Body of pancreas (tissue), 4 donors: Measurements from ENCODE around the gene SAMHD1. TPM values are rescaled to one million over a fixed set of nuclear protein-coding genes. Genes with fewer than 3 reads are reported as not detected.

Source experiments
- ATAC-seq: fragments of 150-250 bp; one replicate; pipeline ENCODE4 v1.9.1; 2016
- DNase-seq, 4 donors: peaks; one replicate each; pipeline ENCODE4 v3.0.0-alpha.2; 2019
- H3K27ac ChIP-seq, 4 donors: fragments of 200-600 bp; sonication (generic); 1 replicate in 3 of 4; 2 replicates in 1 of 4; pipeline versions ENCODE4 v1.5.1 to v1.6.1; 2016 to 2019; ENCODE audit warnings: mild to moderate bottlenecking in 1 of 4, mixed read lengths in 1 of 4, moderate library complexity in 1 of 4
- H3K27me3 ChIP-seq, 2 donors: fragments of 200-600 bp; sonication (generic); one replicate each; pipeline ENCODE4 v1.6.0; 2016; ENCODE audit warnings: mild to moderate bottlenecking in 1 of 2
- H3K36me3 ChIP-seq, 2 donors: fragments of 200-600 bp; sonication (generic); replicated peaks in 1 of 2; 2 replicates each; pipeline ENCODE4 v1.5.1; 2016; ENCODE audit warnings: low read depth in 2 of 2; ENCODE audit not compliant: insufficient read depth in 1 of 2
- H3K4me1 ChIP-seq: fragments of 200-600 bp; sonication (generic); one replicate; pipeline ENCODE4 v1.6.0; 2016
- H3K4me3 ChIP-seq, 2 donors: fragments of 200-600 bp; sonication (generic); 1 replicate in 1 of 2; 2 replicates in 1 of 2; pipeline ENCODE4 v1.5.1; 2016 to 2019
- H3K9me3 ChIP-seq, 3 donors: fragments of 200-600 bp; sonication (generic); 1 replicate in 2 of 3; 2 replicates in 1 of 3; pipeline ENCODE4 v1.5.1; 2016
- POLR2A ChIP-seq, 3 donors: fragments of 450-650 bp; IDR thresholded peaks; one replicate each; pipeline ENCODE4 v1.6.1; 2016; ENCODE audit warnings: antibody characterized with exemption in 3 of 3, mild to moderate bottlenecking in 2 of 3
- WGBS, 2 donors: methylation state at CpG; one replicate each; pipeline ENCODE4 v1.1.5; 2017; 5-methylcytosine and 5-hydroxymethylcytosine counted together
- intact Hi-C: fragments of 100-400 bp; cut with DNase I; formaldehyde crosslinking; loops from one replicate; pipeline ENCODE4 v1.15.1; 2023
- total RNA-seq, 2 donors: library from RNA; depleted of rRNA; stranded (reverse); fragments of >200 nt; gene quantifications; one replicate each; pipeline ENCODE4 v1.1.0, GENCODE V29; 2016
- TF ChIP-seq, protein P1 (sequence below), 7 experiments: fragments of 450-650 bp in 4 of 7; fragments of 200-600 bp in 3 of 7; sonication (generic) in 3 of 7; IDR thresholded peaks; one replicate each; pipeline ENCODE4 v1.5.1; 2016 to 2019; ENCODE audit warnings: antibody characterized with exemption in 7 of 7

Gene SAMHD1
- total RNA-seq, 2 donors from 2014 or later, result 87.7 to 116 TPM

DNA sequence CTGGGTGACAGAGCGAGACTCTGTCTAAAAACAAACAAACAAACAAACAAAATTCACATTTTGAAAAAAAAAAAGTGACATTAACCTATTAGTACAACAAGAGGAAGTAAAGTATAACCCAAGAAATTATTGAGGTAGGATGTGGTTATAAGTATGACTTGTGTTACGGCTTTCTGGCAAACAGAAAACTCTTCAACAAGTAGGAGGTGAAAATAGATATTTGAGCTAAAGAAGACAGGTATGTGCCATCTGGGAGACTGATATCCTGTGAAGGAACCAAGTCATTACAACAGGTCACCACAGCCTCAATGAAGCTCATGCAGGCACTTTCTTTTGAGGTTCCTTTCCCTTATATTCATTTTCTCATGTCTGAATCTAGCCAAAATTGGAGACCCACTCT is 46.8 kb downstream of the SAMHD1 start:
- Histone ChIP-seq H3K27ac (no peak overlapping the region), H3K4me1 (no peaks in the 10 kb centered on the region), H3K9me3 (no peaks in the 10 kb centered on the region), H3K4me3 (no peak overlapping the region), H3K36me3 (peaks cover 18 to 46% of the 10 kb centered on the region in 2 donors), H3K27me3 (no peaks in the 10 kb centered on the region)
- no peak for ATAC-seq
- TF ChIP-seq, protein P1, sequence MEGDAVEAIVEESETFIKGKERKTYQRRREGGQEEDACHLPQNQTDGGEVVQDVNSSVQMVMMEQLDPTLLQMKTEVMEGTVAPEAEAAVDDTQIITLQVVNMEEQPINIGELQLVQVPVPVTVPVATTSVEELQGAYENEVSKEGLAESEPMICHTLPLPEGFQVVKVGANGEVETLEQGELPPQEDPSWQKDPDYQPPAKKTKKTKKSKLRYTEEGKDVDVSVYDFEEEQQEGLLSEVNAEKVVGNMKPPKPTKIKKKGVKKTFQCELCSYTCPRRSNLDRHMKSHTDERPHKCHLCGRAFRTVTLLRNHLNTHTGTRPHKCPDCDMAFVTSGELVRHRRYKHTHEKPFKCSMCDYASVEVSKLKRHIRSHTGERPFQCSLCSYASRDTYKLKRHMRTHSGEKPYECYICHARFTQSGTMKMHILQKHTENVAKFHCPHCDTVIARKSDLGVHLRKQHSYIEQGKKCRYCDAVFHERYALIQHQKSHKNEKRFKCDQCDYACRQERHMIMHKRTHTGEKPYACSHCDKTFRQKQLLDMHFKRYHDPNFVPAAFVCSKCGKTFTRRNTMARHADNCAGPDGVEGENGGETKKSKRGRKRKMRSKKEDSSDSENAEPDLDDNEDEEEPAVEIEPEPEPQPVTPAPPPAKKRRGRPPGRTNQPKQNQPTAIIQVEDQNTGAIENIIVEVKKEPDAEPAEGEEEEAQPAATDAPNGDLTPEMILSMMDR (IDR thresholded peaks at IDR 0.05), result no peak
- TF ChIP-seq POLR2A (IDR thresholded peaks at IDR 0.05), result no peak
- intact Hi-C loops, result no loop called here
- DNase-seq, result no peak
- WGBS, 2 donors, result 83 to 89% methylated on average over 2 of the region's 2 CpGs

DNA sequence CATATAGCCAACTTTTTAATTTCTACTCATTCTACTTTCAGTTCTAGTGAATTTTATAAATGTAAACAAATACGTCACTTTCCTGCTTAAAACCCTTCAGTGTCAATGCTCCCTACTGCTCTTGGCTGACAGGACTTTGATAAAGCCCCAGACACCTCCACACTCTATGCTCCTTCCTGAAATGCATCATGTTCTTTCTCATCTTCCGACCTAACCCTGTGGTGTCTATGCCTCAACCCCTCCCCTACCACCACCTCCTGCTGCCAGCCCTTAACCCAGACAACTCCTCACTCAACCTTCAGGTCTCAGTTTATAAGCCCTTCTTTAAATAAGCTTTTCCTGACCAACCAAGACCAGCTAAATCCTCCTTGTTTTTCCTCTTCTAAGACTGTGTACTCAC is 56.5 kb downstream of the SAMHD1 start:
- no peaks in the 10 kb centered on the region for H3K27me3 ChIP-seq
- H3K27ac ChIP-seq, result no peak overlapping the region
- peaks cover 15 to 57% of the 10 kb centered on the region in 2 donors for H3K36me3 ChIP-seq
- no peak for DNase-seq
- intact Hi-C loops, result no loop called here
- 78 to 89% methylated on average over 2 of the region's 2 CpGs for WGBS, 2 donors
- H3K9me3 ChIP-seq, result no peaks in the 10 kb centered on the region
- no peak for ATAC-seq
- no peaks in the 10 kb centered on the region for H3K4me1 ChIP-seq
- H3K4me3 ChIP-seq, result no peak overlapping the region
- TF ChIP-seq, protein P1 (IDR thresholded peaks at IDR 0.05), result no peak
- no peak for TF ChIP-seq POLR2A (IDR thresholded peaks at IDR 0.05)

DNA sequence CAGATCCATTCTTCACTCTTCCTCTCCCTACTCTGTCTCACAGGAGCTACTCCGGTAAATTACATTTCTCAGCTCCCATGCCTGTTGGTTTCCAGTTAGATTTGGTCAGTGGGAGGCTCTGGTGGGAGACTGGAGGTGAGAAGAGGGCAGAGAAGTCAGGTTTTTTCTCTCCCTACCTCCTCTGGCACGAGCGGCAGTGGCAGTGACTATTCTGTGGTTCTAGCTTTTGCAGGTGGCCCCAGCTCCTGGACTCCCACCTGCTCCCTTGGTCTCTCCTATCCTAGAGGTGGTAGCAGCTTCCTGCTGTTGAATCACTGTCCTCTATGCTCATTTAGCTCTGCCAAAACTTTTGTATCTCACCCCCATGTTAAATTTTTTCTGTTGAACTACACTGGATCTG is 57.7 kb downstream of the SAMHD1 start:
- intact Hi-C loops, result no loop called here
- WGBS, 2 donors, result 83 to 84% methylated on average over 3 of the region's 3 CpGs
- no peak for ATAC-seq

DNA sequence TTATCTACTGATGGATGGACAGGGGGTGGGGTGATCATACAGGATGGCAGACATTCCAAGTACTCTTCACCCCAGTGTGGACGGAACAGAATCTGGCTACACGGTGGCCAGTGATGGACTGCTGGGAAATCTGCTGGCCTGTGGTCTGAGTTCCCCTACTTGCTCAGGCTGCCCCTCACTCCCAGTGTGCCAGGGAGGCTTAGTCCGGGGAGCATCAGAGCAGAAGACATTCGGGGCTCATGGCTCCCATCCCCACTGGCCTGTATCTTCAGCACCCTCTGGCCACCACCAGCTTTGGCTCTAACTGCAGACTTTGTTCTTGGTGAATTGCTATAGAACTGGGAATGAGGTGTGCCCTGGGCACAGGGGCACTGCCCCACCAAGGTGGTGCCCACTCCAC is 60.3 kb downstream of the SAMHD1 start:
- H3K27ac ChIP-seq, result no peak overlapping the region
- no peak for TF ChIP-seq POLR2A (IDR thresholded peaks at IDR 0.05)
- TF ChIP-seq, protein P1 (IDR thresholded peaks at IDR 0.05), result no peak
- 84 to 87% methylated on average over 3 to 4 of the region's 4 CpGs for WGBS, 2 donors
- H3K9me3 ChIP-seq, result no peaks in the 10 kb centered on the region
- no peaks in the 10 kb centered on the region for H3K27me3 ChIP-seq
- H3K4me3 ChIP-seq, result no peak overlapping the region
- peaks cover 0 to 41% of the 10 kb centered on the region in 2 donors for H3K36me3 ChIP-seq
- DNase-seq (no peak), ATAC-seq (no peak)
- peaks cover 15% of the 10 kb centered on the region for H3K4me1 ChIP-seq
- intact Hi-C loops, result no loop called here

More for the DNA sequence above, 57.7 kb downstream of the SAMHD1 start:
- H3K4me3 ChIP-seq, result no peak overlapping the region
- DNase-seq, result no peak
- H3K36me3 ChIP-seq, result peaks cover 15 to 54% of the 10 kb centered on the region in 2 donors
- H3K9me3 ChIP-seq, result no peaks in the 10 kb centered on the region
- no peak overlapping the region for H3K27ac ChIP-seq
- no peaks in the 10 kb centered on the region for H3K4me1 ChIP-seq
- H3K27me3 ChIP-seq, result no peaks in the 10 kb centered on the region
- no peak for TF ChIP-seq POLR2A (IDR thresholded peaks at IDR 0.05)
- TF ChIP-seq, protein P1 (IDR thresholded peaks at IDR 0.05), result no peak

DNA sequence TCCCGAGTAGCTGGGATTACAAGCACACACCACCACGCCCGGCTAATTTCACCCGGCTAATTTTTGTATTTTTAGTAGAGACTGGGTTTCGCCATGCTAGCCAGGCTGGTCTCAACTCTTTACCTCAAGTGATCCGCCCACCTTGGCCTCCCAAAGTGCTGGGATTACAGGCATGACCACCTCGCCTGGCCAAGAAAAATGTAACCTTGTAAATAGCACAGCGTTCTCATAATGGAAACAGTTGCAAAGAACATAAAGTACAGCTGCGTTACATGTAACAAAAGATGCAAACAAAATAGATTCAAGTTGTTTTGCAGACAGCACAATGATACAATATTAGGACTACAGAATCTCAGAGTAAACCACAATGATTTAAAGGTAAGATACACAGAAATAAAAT is 60.9 kb downstream of the SAMHD1 start:
- DNase-seq, result no peak
- H3K27me3 ChIP-seq, result no peaks in the 10 kb centered on the region
- WGBS, 2 donors, result 82 to 89% methylated on average over 8 to 9 of the region's 9 CpGs
- H3K9me3 ChIP-seq, result no peaks in the 10 kb centered on the region
- no peak for ATAC-seq
- no peak overlapping the region for H3K4me3 ChIP-seq
- no peak overlapping the region for H3K27ac ChIP-seq
- H3K4me1 ChIP-seq, result peaks cover 15% of the 10 kb centered on the region
- no peak for TF ChIP-seq POLR2A (IDR thresholded peaks at IDR 0.05)
- TF ChIP-seq, protein P1 (IDR thresholded peaks at IDR 0.05), result no peak
- intact Hi-C loops, result no loop called here
- peaks cover 0 to 41% of the 10 kb centered on the region in 2 donors for H3K36me3 ChIP-seq
